IMR-90 (cell line): ENCODE data around the gene ERCC4. TPM values are rescaled to one million over a fixed set of nuclear protein-coding genes. Genes with fewer than 3 reads are reported as not detected.

ENCODE experiments used
- ATAC-seq: fragments of 200-7000 bp; cut with Tn5 transposase; 2 replicates; pipeline ENCODE4 v1.9.1; 2020; ENCODE audit warnings: low read depth, mild to moderate bottlenecking, moderate library complexity
- BruUV-seq: library from RNA; stranded (reverse); fragments of 400-500 nt; replicated peaks from 2 replicates; lab custom pipeline; 2021; lab: Mats Ljungman, UMichigan
- CTCF ChIA-PET: fragments of 300-600 bp; formaldehyde crosslinking; extraction: SDS; loops from one replicate; lab custom pipeline; 2021; ENCODE audit warnings: antibody characterized with exemption; lab: Yijun Ruan, JAX
- POLR2A ChIA-PET: fragments of 300-600 bp; sonication (Branson Sonifier 250); formaldehyde crosslinking; loops from one replicate; lab custom pipeline; 2022; ENCODE audit warnings: antibody characterized with exemption; ENCODE audit not compliant: unreplicated experiment; lab: Charles Lee
- DNase-seq: peaks from one replicate; pipeline ENCODE4 v3.0.0; 2013
- H2AFZ ChIP-seq: replicated peaks from 2 replicates; pipeline ENCODE3; 2013; ENCODE audit warnings: low read length, mild to moderate bottlenecking; ENCODE audit not compliant: poor library complexity
- H2AK5ac ChIP-seq: 2 replicates; pipeline ENCODE4 v1.6.1; 2013; ENCODE audit warnings: low read depth, low read length, inconsistent platforms
- H2AK9ac ChIP-seq: replicated peaks from 2 replicates; pipeline ENCODE3; 2013; ENCODE audit warnings: mild to moderate bottlenecking, low read depth, low read length, moderate library complexity; ENCODE audit not compliant: poor library complexity
- H2BK120ac ChIP-seq: 2 replicates; pipeline ENCODE4 v1.6.1; 2013; ENCODE audit warnings: low read depth, low read length, inconsistent platforms
- H2BK15ac ChIP-seq: 3 replicates; pipeline ENCODE4 v1.6.1; 2013; ENCODE audit warnings: low read depth, low read length, inconsistent platforms
- H2BK20ac ChIP-seq: 2 replicates; pipeline ENCODE4 v1.6.1; 2013; ENCODE audit warnings: low read depth, mild to moderate bottlenecking, inconsistent platforms, low read length, moderate library complexity
- H2BK5ac ChIP-seq: 2 replicates; pipeline ENCODE4 v1.6.1; 2013; ENCODE audit warnings: mild to moderate bottlenecking, low read depth, low read length, inconsistent platforms; ENCODE audit not compliant: poor library complexity, severe bottlenecking
- H3K14ac ChIP-seq: replicated peaks from 2 replicates; pipeline ENCODE4 v1.6.1; 2013; ENCODE audit warnings: low read depth, low read length, inconsistent platforms
- H3K18ac ChIP-seq: 2 replicates; pipeline ENCODE4 v1.6.1; 2013; ENCODE audit warnings: low read depth, low read length, control low read depth
- H3K23ac ChIP-seq: 2 replicates; pipeline ENCODE4 v1.6.1; 2013; ENCODE audit warnings: low read depth, low read length, inconsistent platforms
- H3K27ac ChIP-seq: 2 replicates; pipeline ENCODE4 v1.5.1; 2013; ENCODE audit warnings: mild to moderate bottlenecking, control low read depth, low read length; ENCODE audit not compliant: insufficient read depth
- H3K27me3 ChIP-seq: 2 replicates; pipeline ENCODE4 v1.6.1; 2013; ENCODE audit warnings: low read length; ENCODE audit not compliant: control insufficient read depth, insufficient read depth
- H3K36me3 ChIP-seq: 2 replicates; pipeline ENCODE4 v1.6.1; 2013; ENCODE audit warnings: low read length, mixed read lengths; ENCODE audit not compliant: control insufficient read depth, insufficient read depth
- H3K4ac ChIP-seq: 2 replicates; pipeline ENCODE4 v1.6.1; 2013; ENCODE audit warnings: low read depth, low read length, inconsistent platforms
- H3K4me1 ChIP-seq: 2 replicates; pipeline ENCODE4 v1.6.1; 2013; ENCODE audit warnings: low read length, mixed read lengths; ENCODE audit not compliant: control insufficient read depth, insufficient read depth
- H3K4me2 ChIP-seq: 2 replicates; pipeline ENCODE4 v1.6.1; 2013; ENCODE audit warnings: low read depth, mild to moderate bottlenecking, control low read depth, low read length, moderate library complexity
- H3K4me3 ChIP-seq: 2 replicates; pipeline ENCODE4 v1.5.1; 2013; ENCODE audit warnings: low read depth, mild to moderate bottlenecking, control low read depth, low read length, moderate library complexity; ENCODE audit not compliant: insufficient read depth
- H3K56ac ChIP-seq: 2 replicates; pipeline ENCODE4 v1.6.1; 2013; ENCODE audit warnings: low read length, inconsistent platforms; ENCODE audit not compliant: insufficient read depth; ENCODE audit errors: extremely low read depth
- H3K79me1 ChIP-seq, 2 experiments: 2 replicates each; pipeline ENCODE4 v1.6.1; 2013; ENCODE audit warnings: low read length in 2 of 2, inconsistent platforms in 1 of 2, low read depth in 1 of 2
- H3K9ac ChIP-seq: 2 replicates; pipeline ENCODE4 v1.6.1; 2013; ENCODE audit warnings: low read depth, low read length, control low read depth
- H3K9me1 ChIP-seq: 2 replicates; pipeline ENCODE4 v1.6.1; 2013; ENCODE audit warnings: low read length, inconsistent platforms; ENCODE audit not compliant: insufficient read depth
- H3K9me3 ChIP-seq: 2 replicates; pipeline ENCODE4 v1.6.1; 2013; ENCODE audit warnings: low read length; ENCODE audit not compliant: control insufficient read depth, insufficient read depth
- H4K20me1 ChIP-seq: 2 replicates; pipeline ENCODE4 v1.6.1; 2013; ENCODE audit warnings: low read length, inconsistent platforms; ENCODE audit not compliant: insufficient read depth
- H4K5ac ChIP-seq: 2 replicates; pipeline ENCODE4 v1.6.1; 2013; ENCODE audit warnings: mild to moderate bottlenecking, low read depth, low read length, control low read depth
- H4K8ac ChIP-seq, 2 experiments: 2 replicates each; pipeline ENCODE4 v1.6.1; 2013; ENCODE audit warnings: low read depth in 2 of 2, low read length in 2 of 2, control low read depth in 1 of 2, inconsistent platforms in 1 of 2
- H4K91ac ChIP-seq: 2 replicates; pipeline ENCODE4 v1.6.1; 2013; ENCODE audit warnings: low read depth, low read length, inconsistent platforms; ENCODE audit not compliant: insufficient read depth
- CHD1 ChIP-seq: IDR thresholded peaks from 2 replicates; pipeline ENCODE4 v1.6.1; 2012; ENCODE audit warnings: low read depth, low read length, improper control_type of control experiment
- CTCF ChIP-seq: conservative IDR thresholded peaks from 2 replicates; pipeline ENCODE4 v1.5.1; 2012; ENCODE audit warnings: mild to moderate bottlenecking, low read depth, low read length, improper control_type of control experiment
- FOS ChIP-seq: fragments of 150-350 bp; IDR thresholded peaks from 2 replicates; pipeline ENCODE4 v1.6.1; 2016; ENCODE audit warnings: low read depth, low read length
- MAFK ChIP-seq: IDR thresholded peaks from 2 replicates; pipeline ENCODE4 v1.6.1; 2012; ENCODE audit warnings: low read depth, low read length, improper control_type of control experiment
- RAD21 ChIP-seq: IDR thresholded peaks from 2 replicates; pipeline ENCODE4 v1.6.1; 2012; ENCODE audit warnings: low read length, improper control_type of control experiment
- USF2 ChIP-seq: fragments of 150-350 bp; IDR thresholded peaks from 2 replicates; pipeline ENCODE4 v1.6.1; 2017; ENCODE audit warnings: mild to moderate bottlenecking, antibody characterized with exemption, low read length, low read depth
- WGBS, 2 experiments: methylation state at CpG; one replicate each; pipeline versions ENCODE4 v1.1.5 to v1.1.7; 2013; ENCODE audit warnings: missing lambda C conversion rate in 2 of 2; ENCODE audit not compliant: insufficient read length in 1 of 2; ENCODE audit errors: extremely low coverage in 2 of 2; 5-methylcytosine and 5-hydroxymethylcytosine counted together
- dilution Hi-C: fragments of 300-500 bp; cut with HindIII; formaldehyde crosslinking; loops from one replicate; pipeline ENCODE4 v1.14.3; 2018; ENCODE audit warnings: low sequenced_read_pairs; ENCODE audit not compliant: unreplicated experiment
- in situ Hi-C: fragments of 300-500 bp; cut with MboI; formaldehyde crosslinking; loops from 3 replicates; pipeline ENCODE4 v1.14.3; 2019; ENCODE audit warnings: low sequenced_read_pairs, inconsistent platforms, mixed read lengths
- intact Hi-C: fragments of 100-400 bp; cut with micrococcal nuclease; formaldehyde crosslinking; loops from 2 replicates; pipeline ENCODE4 v1.10.0; 2022
- polyA plus RNA-seq, 3 experiments: library from polyadenylated mRNA; depleted of rRNA; stranded (reverse); fragments of >200 nt; gene quantifications; 2 replicates each; pipeline ENCODE4 v1.2.3, GENCODE V29; 2012; ENCODE audit warnings: low replicate concordance in 1 of 3
- total RNA-seq: library from RNA; depleted of rRNA; stranded (reverse); fragments of >200 nt; gene quantifications from 2 replicates; pipeline ENCODE4 v1.2.3, GENCODE V29; 2012

Gene ERCC4
- total and polyA plus RNA-seq, 2 of the 4 experiments (the other 2 are of a cell fraction): 2.9 to 19.2 TPM

GRCh38 chr16:13897806-13898205, 22.1 kb upstream of the ERCC4 start:
- H4K8ac ChIP-seq: no peak overlapping the region
- no peak overlapping the region for H2AFZ ChIP-seq
- intact Hi-C loops (no loop called here), in situ Hi-C loops (loop anchor here (25.0 kb wide), 1 partner anchor 1436 kb away; no protein-coding TSS in a partner anchor), dilution Hi-C loops (no loop called here)
- ChIA-PET CTCF (no interaction called here), POLR2A (no interaction called here)
- H2BK120ac ChIP-seq: no peak overlapping the region
- H3K79me1 ChIP-seq: no peaks in the 10 kb centered on the region
- no peak overlapping the region for H3K27ac ChIP-seq
- no peak overlapping the region for H4K91ac ChIP-seq
- no peak overlapping the region for H2AK9ac ChIP-seq
- H2BK20ac ChIP-seq: no peak overlapping the region
- H4K5ac ChIP-seq: no peak overlapping the region
- no peaks in the 10 kb centered on the region for H3K36me3 ChIP-seq
- H3K18ac ChIP-seq: no peak overlapping the region
- no peaks in the 10 kb centered on the region for H4K20me1 ChIP-seq
- H3K4me3 ChIP-seq: no peak overlapping the region
- no peak overlapping the region for H3K9ac ChIP-seq
- no peak overlapping the region for H3K23ac ChIP-seq
- ATAC-seq (no peak), DNase-seq (no peak)
- H3K4me2 ChIP-seq: no peak overlapping the region
- TF ChIP-seq FOS (no peak), RAD21 (no peak), CTCF (no peak), MAFK (no peak), USF2 (no peak), CHD1 (no peak)
- H3K14ac ChIP-seq: no peak overlapping the region
- H3K9me1 ChIP-seq: no peaks in the 10 kb centered on the region; the same call in 1 of the 2 replicates
- BruUV-seq: no TSS peak
- no peaks in the 10 kb centered on the region for H3K9me3 ChIP-seq
- H3K4ac ChIP-seq: no peak overlapping the region
- no peak overlapping the region for H2AK5ac ChIP-seq
- H2BK15ac ChIP-seq: no peak overlapping the region
- WGBS, 2 experiments: no CpG with 5 or more reads among the region's 2 CpGs
- no peaks in the 10 kb centered on the region; the same call in 1 of the 2 replicates for H3K27me3 ChIP-seq
- no peaks in the 10 kb centered on the region; the same call in 1 of the 2 replicates for H3K4me1 ChIP-seq
- H3K56ac ChIP-seq: no peak overlapping the region
- H2BK5ac ChIP-seq: no peak overlapping the region
